HG02938 (cell line): ENCODE data around the gene APP.

Source experiments
- ATAC-seq: cut with Tn5 transposase; IDR thresholded peaks from one replicate; pipeline ENCODE4 v1.9.1; 2021; ENCODE audit warnings: mild to moderate bottlenecking, moderate library complexity; ENCODE audit not compliant: unreplicated experiment

Gene APP

DNA sequence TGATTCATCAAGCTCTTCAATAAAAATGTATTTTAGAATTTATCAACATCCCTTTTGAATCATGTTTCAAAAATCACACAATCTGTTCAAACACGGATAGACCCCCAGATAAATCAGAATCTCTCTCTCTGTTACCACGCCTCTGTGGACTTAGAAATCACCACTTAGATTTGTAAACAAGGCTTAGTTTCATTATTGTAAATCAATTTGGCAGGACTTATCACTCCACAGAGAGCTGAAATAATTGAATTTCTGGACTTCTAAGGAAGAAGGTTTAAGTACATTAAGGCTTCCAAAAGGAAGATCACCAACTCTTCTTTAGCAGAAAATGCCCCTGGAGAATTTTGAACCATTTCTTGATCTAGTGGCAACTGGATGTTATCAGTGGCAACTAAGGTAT lies 100.4 kb downstream of the APP start:
- no peak for ATAC-seq

DNA sequence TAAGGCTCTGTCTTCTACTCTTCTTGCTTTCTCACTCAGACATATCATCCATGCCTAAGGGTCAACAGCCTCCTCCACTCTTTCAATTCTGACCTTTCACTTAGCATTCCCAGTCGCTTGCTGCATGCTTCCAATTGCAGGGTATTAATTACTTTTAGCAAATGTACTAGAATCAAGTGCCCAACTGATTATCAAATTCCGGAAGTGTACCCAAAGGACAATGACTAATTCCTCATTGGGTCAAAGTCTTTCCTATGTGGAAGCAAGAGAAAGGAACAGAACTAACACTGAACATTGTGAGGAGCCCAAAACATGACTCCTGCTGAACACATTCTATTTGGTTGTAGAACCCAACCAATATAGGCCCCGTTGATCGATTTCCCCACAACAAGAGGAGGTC lies 101.8 kb downstream of the APP start:
- no peak for ATAC-seq

DNA sequence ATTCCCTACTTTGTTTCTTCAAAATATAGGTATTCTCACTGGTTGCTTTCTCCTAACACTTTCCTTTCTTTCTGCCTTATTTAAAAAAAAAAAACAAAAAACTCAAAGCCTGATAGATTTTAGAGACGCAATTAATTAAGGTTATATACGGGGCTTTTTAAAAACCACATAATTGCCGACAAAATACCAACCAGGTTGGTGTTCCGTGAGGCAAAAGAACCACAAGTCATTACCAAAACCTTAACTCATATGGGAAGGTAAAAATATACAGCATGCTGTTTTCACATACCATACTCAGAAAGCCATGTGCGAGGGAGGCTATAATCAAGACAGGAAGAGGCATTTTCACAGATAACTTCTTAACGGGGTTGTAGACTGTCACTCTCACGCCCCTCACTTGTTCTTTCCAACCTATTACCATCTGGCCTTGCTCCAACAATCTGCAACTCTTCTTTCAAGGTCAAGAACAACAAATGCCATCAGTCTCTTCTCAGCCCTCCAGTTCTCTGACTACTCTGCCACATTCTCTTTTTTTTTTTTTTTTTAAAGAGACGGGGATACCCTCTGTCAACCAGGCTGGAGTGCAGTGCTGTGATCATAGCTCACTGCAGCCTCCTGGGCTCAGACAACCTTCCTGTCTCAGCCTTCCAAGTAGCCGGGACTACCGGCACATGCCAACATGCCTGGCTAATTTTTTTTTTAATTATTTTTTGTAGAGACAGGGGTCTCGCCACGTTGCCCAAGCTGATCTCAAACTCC lies 102.6 kb downstream of the APP start:
- ATAC-seq: no peak

DNA sequence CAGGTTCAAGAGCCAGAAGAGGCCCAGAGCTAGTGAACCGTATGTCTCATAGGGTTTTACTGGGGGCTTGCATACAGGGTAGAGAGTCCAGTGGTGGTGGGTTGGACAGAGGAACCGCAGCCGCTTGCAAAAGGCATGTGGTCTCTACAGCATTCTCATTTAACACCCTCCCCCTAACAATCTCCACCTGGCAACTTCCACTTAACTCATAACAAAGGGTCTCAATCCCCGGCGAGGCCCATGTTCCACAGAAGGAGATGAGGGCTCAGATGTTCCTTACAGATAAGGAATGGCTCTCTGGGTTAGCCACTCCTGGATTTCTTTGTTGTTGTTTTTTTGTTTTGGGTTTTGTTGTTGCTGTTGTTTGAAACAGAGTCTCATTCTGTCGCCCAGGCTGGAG lies 106.1 kb downstream of the APP start:
- no peak for ATAC-seq

DNA sequence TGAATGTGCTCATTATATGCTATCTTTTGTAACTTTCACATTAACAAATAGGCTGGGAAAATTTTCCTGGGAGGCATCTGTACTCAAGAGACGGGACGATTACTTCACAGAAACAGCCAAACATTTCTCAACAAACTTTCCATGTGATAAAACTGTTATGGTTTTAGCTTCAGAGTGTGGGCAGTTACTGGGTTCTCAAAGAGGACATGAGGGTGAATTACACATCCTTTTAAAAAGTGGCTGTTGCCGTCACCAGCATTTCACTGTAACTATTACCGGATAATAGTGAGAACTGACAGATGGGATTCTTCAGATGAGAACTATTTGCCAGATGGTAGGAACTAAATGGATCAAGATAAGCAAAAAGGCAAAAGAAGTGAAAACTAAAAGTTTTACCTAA lies 109.1 kb downstream of the APP start:
- no peak for ATAC-seq

DNA sequence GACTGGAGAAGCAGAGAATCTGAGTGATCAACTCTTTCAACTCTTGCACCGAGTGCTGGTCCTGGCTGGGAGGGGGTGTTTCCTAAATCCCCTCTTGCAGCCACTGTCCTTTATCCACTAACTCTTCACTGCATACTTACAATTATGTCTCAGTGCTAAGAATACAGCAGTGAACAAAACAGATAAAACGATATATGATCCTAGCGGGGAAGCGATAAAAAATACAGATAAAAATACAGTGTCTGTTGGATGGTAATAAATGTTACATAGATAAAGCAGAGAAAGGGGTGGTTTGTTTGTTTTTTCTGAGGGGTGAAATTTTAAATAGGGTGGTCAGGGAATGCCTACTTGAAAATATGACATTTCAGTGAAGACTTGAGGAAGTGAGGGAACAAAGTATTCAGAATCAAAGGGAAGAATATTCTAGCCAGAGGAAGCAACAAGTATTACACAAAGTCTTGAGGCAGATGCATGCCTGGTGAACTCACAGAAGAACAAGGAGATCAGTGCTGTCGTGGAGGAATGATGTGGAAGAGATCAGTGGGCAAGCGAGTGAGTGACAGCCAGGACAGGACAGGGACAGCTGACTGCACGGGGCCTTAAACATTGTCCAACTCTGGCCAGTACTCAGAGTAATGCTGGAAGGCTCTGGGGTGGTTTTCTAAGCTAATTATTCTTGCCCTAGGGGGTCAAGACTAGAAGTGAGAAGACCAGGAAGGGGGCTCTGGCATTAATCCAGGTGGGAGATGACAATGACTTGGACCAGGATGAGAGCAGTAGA lies 110.0 kb downstream of the APP start:
- no peak for ATAC-seq

DNA sequence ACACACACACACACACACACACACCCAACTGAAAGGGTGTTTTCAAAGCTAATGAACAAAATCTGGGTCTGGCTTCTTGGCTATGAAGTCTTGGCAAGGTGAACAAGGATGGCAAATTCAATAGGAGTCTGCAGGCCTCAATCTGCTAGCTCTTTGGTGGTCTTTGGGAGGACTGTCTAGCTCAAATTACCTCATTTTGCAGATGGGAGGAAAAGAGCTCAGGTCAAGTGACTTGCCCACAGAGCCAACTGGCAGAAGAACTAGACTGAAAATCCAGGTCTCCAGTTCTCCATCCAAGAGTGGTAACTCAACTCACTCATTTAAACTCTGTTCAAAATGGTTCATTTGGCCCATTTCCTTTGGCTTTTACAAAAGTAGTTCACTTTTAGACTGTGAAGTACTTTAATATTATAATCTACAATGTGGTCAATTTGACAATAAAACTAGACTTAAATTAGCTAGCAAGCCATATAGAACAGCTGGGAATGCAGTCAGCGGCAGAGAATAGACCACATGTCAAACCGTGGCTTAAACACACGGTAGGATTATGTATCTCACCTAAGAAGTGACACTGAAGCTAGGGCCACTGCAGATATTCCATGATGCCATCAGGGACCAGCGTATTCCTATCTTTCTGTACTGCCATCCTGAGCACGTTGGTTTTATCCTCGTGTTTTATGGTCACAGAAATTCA lies 112.9 kb downstream of the APP start:
- no peak for ATAC-seq

DNA sequence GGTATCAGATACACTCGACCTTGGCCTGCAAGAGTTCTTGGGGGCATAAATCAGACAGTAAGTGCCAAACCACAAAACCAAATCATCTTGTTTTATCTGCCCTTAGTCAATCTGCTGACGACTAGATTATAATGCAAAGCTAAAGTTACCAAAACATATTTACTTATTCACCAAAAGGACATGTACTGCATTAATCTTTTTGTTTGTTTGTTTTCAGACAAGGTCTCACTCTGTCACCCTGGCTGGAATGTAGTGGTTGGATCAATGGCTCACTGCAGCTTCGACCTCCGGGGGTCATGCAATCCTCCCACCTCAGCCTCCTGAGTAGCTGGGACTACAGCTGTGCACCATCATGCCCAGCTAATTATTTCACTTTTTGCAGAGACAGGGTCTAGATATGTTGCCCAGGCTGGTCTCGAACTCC lies 114.7 kb downstream of the APP start:
- ATAC-seq: no peak

DNA sequence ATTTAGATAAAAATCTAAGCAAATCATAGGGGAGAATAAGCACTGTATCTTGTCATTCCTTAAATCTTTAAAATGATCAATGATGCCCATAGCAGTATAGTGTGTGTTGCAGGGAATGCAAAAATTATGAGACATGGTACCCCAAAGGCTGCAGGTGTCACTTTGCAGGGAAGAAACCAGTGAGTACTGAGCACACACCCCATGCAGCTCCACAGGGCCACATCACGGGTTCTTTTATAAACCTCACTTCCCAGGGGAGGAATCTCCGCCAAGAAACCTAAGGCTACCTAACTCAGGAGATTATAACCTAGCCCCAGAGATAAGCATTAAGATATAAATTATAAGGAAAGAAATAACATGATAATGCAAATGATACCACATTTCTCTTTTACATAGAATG lies 115.6 kb downstream of the APP start:
- ATAC-seq: no peak

DNA sequence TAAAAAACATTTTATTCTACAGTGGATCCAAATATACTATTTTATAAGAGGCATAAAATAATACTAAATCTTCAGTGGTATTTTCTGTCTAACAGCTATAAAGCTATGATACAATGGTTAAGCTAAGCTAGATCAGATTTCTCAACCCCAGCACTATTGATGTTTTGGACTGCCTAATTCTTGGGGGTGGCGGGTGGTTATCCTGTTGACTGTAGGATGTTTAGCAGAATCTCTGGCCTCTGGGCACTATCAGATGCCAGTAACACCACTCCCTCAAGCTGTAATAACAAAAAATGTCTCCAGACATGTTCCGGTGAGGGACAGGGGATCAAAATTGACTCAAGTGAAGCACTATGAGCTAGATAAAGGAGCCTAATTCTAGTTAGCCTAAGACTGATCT lies 118.5 kb downstream of the APP start:
- ATAC-seq: no peak

DNA sequence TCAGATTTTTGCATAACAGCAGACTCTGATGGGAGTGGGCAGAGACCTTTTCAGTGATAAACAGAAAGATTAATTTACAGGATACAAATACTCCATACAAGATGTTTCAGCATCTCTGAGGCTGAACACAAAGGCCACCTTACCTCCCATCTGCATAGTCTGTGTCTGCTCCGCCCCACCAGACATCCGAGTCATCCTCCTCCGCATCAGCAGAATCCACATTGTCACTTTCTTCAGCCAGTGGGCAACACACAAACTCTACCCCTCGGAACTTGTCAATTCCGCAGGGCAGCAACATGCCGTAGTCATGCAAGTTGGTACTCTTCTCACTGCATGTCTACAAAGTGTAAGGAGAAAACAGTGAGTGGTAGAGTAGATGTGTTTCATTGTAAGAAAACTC lies 119.7 kb downstream of the APP start:
- ATAC-seq: no peak

DNA sequence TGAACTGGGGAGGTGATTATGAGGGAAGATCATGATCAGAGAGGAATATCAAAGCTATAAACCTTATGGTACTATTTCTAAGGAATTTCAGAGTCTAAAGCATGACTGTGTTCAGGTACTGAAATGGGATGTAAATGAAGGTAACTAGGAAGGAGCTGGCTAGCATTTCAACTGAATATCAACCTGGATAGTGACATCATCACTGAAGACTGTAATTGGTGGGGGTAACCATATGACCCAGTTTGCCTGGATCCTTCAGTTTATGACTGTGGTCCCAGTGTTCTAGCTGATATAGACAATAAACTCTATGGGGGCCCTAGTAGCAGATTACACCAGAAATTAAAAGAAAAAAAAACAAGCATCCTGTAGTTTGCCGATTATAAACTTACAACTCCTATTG lies 120.8 kb downstream of the APP start:
- no peak for ATAC-seq

DNA sequence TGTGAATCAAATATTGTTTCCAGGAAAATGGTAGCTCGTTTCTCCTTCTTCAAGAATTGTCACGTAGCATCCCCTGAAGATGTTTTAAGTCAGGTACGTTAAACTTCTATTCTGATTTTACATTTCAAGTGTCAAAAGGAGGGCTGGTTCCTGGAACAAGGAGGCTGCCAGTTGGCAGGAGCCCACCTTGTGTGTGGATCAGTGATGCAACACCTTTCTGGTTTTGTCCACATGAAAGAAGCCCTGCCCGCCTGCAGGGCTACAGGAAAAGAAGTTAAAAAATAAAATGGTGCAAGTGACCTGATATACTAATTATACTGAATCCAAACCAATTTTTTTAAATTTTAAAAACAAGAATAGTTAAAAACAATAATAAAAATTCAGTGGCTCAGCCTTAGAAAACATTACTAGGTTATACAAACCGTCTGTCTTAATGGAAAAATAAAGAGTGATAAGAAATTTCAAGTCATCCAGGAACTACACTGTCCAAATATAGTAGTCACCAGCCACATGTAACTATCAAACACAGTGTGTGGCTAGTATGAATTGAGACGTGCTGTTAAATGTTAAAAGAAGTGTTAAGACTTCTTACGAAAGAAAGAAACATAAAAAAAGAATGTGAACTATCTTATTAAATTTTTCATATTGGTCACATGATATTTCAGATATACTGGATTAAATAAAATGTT lies 123.1 kb downstream of the APP start:
- no peak for ATAC-seq

DNA sequence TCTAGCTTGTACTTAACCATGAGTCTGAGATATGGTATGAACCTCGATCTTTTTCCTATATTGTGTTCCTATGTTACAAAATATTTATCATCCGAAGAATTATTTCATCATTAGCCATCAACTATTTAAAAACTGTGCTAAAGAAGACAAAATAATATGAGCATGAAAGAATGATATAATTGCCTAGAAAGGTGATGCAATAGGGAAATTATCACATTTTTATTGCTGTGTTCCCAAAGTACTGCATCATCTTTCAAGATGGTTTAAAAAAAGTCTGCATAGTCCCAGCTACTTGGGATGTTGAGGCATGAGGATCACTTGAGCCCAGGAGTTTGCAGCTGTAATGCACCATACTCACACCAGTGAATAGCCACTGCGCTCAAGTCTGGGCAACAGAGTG lies 126.7 kb downstream of the APP start:
- no peak for ATAC-seq

DNA sequence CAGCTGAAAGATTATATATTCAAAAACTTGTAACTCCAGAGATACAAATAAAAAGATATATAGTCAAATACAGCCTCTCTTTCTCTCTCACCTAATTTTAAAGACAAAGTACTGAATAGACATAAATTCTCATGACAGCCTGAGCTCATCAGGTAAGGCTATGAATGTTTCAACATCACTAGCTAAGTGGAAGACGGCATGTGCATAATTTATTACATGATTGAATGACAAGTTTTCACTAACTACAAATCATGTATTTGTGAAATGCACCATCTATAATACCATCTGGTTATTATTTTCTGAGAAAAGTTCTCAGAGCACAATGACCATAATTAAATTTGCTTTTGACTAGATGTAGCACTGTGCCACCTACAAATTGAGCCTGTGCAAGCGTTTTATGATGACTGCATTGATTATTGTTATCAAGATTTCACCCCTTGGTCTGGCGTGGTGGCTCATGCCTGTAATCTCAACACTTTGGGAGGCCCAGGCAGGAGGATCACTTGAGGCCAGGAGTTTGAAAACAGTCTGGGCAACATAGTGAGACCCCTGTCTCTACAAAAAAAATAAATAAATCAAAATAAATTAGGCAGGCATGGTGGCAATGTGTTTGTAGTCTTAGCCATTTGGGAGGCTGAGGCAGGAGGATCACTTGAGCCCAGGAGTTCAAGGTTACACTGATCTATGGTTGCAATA lies 128.2 kb downstream of the APP start:
- no peak for ATAC-seq

DNA sequence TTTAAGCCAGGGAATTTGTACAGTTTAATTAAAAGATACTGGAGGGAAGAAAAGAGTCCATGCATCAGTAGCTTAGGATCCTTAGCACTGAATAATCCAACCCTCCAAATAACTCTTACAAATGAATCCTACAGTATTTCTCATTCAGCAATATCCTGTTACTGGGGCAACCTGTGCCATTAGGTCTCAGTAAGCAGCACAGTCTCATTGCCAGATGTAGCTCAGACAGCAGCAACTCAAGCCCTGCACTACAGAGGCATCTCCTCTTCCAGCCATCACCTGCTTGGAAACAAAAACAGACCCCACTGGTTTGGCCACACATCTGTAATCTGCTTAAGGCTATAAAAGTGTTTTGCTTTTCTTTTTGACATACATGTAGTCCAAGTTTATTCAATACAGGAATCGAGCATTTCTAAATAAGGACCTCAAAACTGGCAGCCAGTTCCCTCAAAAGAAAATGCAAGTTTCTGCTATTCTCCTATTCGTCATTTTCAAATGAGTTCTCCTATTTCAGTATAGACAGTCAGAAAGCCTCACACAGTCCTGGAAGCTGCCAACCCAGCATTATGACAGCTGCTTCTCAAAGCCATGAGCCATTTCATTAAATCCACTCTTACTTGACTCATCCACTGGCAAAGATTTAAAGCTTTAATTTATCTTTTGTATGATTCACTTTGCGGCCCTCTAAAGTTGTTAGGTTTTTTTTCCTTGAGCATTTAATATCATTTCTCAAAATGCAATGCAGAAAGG lies 129.0 kb downstream of the APP start:
- no peak for ATAC-seq

DNA sequence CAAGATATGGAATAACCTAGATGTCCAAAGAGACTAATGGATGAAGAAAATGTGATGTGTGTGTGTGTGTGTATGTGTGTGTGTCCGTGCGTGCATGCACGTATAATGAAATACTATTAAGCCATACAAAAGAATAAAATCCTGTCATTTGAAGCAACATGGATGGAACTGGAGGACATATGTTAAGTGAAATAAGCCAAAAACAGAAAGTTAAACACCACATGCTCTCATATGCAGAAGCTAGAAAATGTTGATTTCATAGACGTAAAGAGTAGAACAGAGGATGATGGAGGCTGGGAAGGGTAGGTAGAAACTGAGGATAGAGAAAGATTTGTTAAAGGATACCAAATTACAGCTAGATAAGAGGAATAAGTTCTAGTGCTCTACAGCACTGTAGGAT lies 133.7 kb downstream of the APP start:
- no peak for ATAC-seq

DNA sequence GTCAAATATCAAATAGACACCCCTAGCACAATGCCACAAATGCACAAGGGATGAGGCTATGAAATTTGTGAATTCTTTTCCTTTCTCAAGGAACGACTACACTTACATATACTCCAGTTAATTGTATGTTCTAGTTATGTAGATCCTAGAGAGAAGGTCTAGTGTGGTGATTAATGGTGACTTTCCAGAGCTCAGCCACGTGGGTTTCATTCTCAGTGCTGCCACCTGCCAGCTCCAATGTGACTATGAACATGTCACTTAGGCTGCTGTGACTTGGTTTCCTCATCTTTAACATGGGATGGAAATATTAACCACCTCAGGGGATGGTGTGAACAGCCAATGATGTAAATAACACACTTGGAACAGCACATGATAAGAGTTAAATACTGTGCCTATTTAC lies 138.3 kb downstream of the APP start:
- ATAC-seq: no peak

DNA sequence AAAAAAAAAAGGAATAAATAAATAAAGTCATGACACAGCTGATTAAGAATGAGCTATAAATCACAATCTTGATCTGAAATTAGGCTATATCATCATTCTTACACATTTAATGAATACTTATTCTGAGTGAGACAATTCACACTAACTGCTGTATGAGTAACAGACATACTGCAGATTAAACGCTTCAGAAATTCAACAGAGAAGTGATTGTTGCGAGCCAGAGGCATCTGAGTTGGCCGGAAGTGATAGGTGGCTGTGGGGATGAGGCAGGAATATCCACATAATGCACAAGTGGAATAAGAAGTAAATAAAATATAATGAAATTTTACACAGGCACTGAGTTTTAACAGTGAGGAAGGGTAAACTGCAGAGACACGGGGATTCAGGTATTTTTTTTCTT lies 142.4 kb downstream of the APP start:
- no peak for ATAC-seq

DNA sequence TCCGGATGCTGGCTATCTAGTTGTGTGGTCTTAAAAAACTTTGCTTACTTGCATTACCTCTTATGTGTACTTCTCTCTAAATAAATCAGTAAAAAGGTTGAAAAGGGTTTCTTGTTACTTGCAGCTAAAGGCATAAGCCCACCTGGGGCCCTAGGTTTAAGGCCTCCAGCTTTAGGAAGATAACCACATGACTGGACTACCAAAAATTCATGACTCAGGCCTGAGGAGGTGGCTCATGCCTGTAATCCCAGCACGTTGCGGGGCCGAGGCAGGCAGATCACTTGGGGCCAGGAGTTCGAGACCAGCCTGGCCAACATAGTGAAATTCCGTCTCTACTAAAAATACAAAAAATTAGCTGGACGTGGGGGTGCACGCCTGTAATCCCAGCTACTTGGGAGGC lies 142.9 kb downstream of the APP start:
- ATAC-seq: no peak
